ENCODE measurements around the gene C2CD3. TPM values are rescaled to one million over a fixed set of nuclear protein-coding genes. Genes with fewer than 3 reads are reported as not detected.
A peak's percentile ranks its signal among the peaks of the same experiment; 100 is the strongest.

The C2CD3 gene
- total RNA-seq, 1 donor from 2014 or later, result 10.5 TPM

DNA sequence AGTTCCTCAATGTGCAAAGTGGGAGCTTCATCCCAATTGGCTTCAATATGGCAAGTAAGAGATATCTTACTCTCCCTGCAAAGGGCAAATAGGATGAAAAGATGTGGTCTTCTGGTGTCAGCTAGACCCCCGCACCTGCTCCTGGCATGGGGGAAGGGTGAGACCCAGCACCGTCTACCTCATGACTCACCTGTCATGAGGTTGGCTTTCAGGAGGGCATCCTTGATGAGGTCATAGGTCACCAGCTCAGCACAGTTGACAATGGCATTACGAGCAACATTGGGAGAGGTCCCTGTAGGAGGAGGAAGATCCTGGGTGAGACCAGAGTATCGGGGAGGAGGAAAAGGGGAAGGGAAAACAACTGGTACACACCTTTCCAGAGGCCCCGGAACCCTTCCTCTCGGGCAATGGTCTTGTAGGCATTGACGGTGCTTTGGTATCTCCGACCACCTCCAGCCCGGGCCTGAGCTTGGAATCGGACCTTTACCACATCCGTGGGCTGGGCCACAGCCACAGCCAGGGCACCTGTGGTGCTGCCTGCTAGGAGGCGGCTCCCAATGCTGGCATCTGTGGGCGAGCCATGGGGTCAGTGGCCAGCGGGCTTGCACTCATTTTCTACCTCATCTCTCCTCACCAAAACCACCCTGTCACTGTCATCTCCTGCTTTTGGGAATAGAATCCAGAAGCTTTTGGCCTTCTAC, 194.2 kb downstream of the C2CD3 start:
- no peak for ATAC-seq
- DNase-seq, result peak; percentile 29
- intact Hi-C loops (cut with micrococcal nuclease), result no loop called here

DNA sequence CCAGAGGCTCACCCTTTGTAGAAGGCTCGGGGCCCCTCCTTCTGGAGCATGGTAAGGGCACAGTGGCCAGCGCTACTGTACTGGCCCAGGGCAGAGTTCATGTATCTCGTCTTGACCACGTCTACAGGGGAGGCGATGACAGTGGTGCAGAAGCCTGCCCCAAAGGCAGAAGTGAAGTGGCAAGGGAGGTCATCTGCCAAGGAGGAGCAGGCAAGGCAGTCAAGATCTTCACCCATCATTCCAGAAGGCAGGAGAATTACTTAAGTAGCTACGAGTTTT, 195.4 kb downstream of the C2CD3 start:
- ATAC-seq (no peak), DNase-seq (no peak)
- intact Hi-C loops (cut with micrococcal nuclease), result no loop called here

DNA sequence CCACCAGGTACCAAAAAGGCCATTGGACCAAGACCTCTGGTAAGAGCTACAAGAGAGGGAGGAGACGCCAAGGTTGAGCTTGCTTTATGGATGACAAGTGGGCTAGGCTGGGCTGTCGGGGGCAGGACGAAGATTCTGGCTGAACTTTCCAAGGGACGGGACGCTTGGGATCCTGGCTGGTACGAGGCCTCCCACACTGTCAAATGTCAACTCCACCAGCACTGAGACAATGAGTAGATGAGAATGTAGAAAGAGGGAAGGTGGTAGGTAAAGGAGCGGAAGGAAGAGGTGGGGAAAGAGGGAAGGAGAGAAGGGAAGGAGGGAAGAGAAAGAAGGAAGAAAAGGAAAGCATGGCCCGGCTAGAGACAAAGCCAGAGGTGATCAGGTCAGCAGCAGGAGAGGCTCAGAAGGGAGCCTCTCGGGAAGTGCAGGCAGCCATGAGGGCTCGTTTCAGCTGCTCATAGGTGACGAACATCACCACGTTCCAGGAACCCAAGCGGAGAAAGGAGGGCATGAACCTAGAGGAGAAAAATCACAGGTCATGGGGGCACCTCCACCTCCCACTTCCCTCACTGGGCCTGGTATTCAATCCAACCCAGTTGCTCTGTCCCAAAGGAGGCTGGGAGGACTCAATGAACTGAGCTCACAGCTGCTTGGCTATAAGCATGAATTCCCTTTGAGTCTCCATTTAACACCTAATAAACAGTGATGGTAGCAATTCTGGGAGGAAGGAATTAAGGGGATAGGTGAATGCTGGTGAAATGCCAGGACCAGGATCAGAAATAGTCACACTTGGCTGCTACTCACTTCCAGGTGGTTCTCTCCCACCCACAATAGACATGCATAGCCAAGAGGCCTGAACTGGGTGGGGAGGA, 196.0 kb downstream of the C2CD3 start:
- no peak for DNase-seq
- no peak for ATAC-seq
- intact Hi-C loops (cut with micrococcal nuclease), result no loop called here

DNA sequence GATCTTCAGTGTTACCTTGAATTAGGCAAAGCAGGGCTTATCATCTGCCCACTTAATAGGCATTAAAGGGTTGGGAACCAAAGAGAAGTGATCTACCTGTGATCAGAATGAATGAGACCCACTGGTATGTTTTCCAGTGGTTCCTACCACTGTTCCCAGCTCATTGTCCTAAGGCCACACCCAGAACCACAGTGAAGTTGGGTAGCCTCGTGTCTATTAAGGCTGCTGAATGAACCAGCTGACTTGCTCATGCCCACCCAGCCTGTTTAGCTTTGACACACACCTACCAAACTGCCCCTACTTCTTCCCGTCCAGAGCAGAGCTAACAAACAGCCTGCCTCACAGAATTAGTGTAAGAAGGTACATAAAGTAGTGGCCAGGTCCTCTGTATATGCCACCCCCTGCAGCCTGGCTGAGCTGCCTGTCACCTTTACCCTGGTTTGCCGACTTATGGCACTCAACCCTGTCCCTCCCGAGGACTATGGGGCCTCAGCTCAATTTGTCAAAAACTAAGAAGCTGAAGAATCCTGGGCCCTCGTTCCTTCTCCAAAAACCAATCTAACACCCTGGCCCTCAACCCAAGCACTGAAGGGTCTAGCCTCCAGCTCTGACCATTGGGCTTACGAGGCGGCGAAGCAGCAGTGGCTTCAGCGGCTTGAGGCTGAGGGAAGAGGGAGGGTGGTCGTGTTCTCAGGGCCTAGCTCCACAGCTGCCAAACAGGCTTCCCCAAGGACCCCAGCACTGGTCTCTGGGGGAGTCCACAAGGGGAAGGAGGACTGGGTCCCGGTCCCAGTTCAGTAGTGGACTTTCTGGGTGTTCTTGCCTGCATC, 198.0 kb downstream of the C2CD3 start:
- peak; percentile 30 for DNase-seq
- intact Hi-C loops (cut with micrococcal nuclease), result no loop called here
- peak; percentile 35 for ATAC-seq

DNA sequence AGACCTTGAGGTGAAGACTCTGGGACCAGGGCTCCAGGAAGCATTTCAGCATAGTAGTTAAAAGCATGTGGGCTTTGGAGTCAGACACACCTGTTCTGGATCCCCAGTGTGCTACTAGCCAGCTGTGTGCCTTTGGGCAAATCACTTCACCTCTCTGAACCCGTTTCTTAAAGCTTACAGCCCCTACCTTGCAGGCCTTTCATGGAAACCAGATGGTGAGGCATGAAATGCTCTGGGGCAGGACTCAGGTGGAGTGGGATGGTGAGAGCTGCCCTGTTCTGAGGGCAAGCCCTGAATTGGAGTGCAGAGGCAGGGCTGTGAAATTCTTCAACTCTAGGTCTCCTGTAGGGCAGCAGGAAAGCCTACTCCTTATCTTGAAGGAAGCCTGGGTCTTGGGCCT, 198.6 kb downstream of the C2CD3 start:
- intact Hi-C loops (cut with micrococcal nuclease), result no loop called here

DNA sequence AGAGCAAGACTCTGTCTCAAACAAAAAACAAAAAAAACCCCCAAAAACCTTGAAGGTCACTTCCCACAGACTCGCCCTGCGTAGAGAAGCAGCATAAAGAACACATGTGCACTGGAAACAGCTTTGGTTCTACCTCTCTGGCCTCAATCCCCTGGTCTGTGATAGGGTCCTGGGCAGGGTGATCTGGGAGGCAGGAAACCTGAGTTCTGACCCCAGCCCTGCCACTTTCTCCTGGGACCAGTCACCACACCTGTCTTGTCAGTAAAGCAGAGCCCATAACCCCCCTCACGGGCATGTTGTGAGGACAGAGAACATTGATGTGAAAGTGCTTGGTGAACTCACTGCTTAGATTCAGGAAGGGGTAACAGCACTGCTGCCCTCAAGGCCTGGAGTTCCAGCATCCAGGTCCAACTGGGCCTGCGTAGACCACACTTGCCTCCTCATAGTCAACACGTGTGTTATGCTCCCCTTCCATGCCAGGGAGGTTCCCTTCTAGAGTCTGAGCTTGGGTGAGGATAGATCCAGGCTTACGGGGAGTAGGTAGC, 199.6 kb downstream of the C2CD3 start:
- no peak for DNase-seq

More for the DNA sequence above, 198.6 kb downstream of the C2CD3 start:
- no peak for ATAC-seq
- DNase-seq, result no peak

DNA sequence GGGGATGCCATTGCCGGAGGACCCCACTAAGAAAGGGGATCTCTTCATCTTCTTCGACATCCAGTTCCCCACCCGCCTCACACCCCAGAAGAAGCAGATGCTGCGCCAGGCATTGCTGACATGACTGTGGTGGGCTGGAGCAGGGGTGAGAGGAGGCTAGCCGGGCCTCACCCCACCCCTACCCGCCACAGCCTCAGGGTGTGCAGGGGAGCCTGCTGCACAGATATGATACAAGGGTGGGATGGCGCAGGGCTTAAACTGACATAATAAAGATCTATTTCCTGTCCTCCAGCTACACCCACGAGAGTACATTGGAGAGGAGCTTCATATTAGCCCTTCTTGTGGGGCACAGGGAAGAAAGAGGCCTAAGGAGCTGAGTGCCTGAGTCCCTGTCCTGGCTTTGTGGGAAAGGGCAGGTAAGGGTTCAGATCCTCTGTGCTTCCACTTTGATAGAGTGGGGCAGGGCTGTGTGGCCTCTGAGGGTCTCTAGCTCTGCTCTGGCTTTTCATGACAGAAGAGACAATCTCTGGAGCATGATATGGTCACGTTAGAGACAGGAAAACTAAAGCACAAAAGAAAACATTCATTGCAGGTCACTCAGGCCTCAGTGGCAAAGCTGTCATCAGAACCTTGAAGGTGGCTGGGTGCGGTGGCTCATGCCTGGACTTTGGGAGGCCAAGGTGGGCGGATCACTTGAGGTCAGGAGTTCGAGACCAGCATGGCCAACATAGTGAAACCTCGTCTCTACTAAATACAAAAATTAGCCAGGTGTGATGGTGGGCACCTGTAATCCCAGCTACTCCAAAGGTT, 200.6 kb downstream of the C2CD3 start:
- no peak for ATAC-seq
- no peak for DNase-seq
- intact Hi-C loops (cut with micrococcal nuclease), result no loop called here

More for the DNA sequence above, 199.6 kb downstream of the C2CD3 start:
- ATAC-seq, result no peak
- intact Hi-C loops (cut with micrococcal nuclease), result no loop called here

DNA sequence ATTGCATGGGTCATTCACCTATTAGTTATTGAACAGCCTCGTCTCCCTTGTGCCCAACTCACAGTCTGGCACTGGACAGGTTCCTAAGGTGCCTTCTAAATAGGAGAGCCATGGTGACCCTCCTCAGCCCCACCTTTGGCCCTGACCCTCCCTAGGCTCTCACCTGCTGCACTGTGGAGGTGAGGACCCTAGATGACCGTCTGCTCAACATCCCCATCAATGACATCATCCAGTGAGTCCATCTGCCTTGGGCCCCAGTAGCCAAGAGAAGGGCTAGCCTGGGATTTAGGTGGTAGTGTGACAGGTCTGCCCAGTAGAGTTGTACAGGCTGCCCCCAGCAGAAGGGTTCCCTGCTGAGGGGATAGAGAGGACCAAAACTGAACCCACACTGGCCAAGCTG, 201.7 kb downstream of the C2CD3 start:
- ATAC-seq (no peak), DNase-seq (no peak)
- intact Hi-C loops (cut with micrococcal nuclease), result no loop called here

DNA sequence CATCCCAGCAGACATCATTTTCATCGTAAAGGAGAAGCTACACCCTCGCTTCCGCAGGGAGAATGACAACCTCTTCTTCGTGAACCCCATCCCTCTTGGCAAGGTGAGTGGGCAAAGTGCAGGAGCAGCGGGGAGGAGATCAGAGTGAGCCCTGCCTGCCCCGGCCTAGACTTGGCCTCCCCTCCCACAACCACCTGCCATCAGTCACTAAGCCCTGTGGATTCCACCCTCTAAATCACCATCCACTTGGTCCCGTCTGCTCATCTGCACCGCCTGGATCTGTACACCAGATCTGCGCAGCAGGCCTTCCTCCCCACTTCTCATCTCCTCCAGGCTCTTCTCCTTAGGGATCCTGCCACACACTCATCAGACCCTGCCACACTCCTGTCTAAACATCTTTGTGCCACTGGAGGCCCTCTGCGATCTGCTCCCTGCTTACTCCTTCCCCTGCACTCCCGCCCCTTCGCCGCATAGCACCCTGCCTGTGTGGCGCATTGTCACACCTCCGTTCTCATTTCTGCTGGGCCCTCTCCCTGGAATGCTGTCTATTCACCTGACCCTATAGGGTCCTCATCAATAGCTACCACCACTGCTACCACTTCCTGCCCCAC, 202.3 kb downstream of the C2CD3 start:
- intact Hi-C loops (cut with micrococcal nuclease), result no loop called here
- no peak for ATAC-seq
- DNase-seq, result no peak

DNA sequence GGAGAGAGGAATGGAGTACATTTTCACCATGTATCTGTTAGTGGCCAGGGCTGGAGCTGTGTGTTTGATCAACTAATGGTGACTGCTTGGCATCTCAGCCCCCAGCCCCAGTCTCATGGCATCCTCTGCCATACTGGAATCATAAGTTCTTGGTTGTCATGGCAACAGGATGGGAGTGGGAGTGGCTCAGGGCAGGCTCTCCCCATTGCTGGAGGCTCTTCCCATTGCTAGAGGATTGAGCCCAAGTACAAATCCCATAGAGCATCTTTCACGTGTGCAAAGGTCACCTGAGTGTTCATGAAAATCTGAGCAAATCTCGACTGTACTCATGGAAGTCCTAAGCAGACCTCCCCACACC, 205.1 kb downstream of the C2CD3 start:
- DNase-seq (no peak), ATAC-seq (no peak)
- intact Hi-C loops (cut with micrococcal nuclease), result no loop called here

DNA sequence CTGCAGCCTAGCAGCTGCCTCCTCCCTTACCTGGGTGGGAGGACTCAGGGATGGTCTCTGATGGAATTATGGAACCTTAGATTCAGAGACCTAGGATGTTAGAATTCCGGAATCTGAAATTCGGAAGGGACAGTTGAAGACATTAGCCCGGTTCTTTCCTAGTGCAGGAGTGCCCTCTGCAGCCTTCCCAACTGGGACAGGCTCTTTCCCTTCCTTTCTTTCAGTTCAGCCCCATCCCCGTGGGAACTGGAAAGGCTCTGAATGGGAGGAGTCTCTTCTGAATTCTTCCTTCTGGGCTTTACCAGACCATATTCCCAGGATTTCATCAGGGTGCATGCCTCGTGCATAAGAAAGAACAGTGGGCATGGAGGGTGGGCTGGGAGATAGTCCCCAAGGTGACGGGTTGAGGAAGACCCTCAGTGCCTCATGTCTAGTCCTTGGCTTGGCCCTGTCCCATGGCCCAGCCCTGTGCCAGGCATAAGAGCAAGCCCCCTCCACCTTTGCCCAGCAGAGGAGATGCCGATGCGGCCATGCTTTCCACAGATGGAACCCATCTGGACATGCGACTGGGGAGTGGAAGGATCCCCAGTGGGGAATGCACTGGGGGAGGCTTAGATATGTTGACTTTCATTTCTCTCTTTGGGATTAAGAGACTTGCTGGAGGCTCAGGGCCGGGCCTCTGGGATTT, 205.6 kb downstream of the C2CD3 start:
- DNase-seq (no peak), ATAC-seq (peak; percentile 22)
- intact Hi-C loops (cut with micrococcal nuclease), result no loop called here

DNA sequence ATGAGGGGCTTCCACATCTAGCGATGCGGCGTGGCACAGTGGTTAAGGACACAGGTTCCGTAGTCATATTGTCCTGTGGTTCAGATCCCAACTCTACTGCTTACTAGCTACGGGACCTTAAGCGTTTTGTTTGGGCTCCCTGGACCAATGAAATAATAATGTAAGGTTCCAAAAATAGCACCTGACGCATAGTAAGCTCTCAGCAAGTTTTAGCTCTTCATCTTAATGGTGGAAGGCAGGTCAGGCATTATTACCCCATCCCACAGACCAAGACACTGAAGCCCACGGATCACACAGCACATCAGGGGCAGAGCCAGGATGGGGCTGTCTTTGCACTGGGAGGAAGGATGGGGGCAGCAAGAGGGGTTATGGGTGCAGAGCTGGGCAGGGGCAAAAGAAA, 206.9 kb downstream of the C2CD3 start:
- DNase-seq (no peak), ATAC-seq (peak; percentile 48)
- intact Hi-C loops (cut with micrococcal nuclease), result no loop called here

Other genes with a start within 250 kb of the C2CD3 start
- not detected for gene DNAJB13, start 220.0 kb downstream of the C2CD3 start, total RNA-seq
- 28.6 TPM for gene UCP2, start 188.2 kb downstream of the C2CD3 start, total RNA-seq
- 11.9 TPM for gene UCP3, start 161.9 kb downstream of the C2CD3 start, total RNA-seq
- gene PPME1, start 287 bp upstream of the C2CD3 start, total RNA-seq, result 31.2 TPM
- 0.17 TPM for gene P4HA3, start 140.6 kb upstream of the C2CD3 start, total RNA-seq
- 1.7 TPM for gene PGM2L1, start 227.4 kb upstream of the C2CD3 start, total RNA-seq

Data from left ventricle myocardium superior (tissue), 1 donor.